WTC11 (cell line): ENCODE results near the gene DPYSL4. TPM values are rescaled to one million over a fixed set of nuclear protein-coding genes. Genes with fewer than 3 reads are reported as not detected.

ENCODE experiments used
- ATAC-seq: fragments of 200-7000 bp; cut with Tn5 transposase; 2 replicates; pipeline ENCODE4 v1.10.0; 2021; ENCODE audit warnings: mild to moderate bottlenecking, moderate library complexity
- CTCF ChIA-PET: fragments of 300-600 bp; sonication (Branson Sonifier 250); formaldehyde crosslinking; loops from one replicate; lab custom pipeline; 2021; ENCODE audit warnings: antibody characterized with exemption; lab: Charles Lee
- POLR2A ChIA-PET: fragments of 350-600 bp; sonication (Branson Sonifier 250); formaldehyde crosslinking; loops from one replicate; lab custom pipeline; 2021; ENCODE audit warnings: antibody characterized with exemption; lab: Charles Lee
- DNase-seq: peaks from one replicate; pipeline ENCODE4 v3.0.0; 2021; ENCODE audit warnings: low spot score
- H3K27ac Mint-ChIP-seq: 2 replicates; pipeline ENCODE4 v1.8.0; 2021; ENCODE audit warnings: mixed read lengths
- H3K27me3 Mint-ChIP-seq: 2 replicates; pipeline ENCODE4 v1.8.0; 2021; ENCODE audit warnings: low read depth, mild to moderate bottlenecking, moderate library complexity, mixed read lengths
- H3K36me3 Mint-ChIP-seq: 2 replicates; pipeline ENCODE4 v1.8.0; 2021; ENCODE audit warnings: mixed read lengths
- H3K4me1 Mint-ChIP-seq: 2 replicates; pipeline ENCODE4 v1.8.0; 2022; ENCODE audit warnings: mixed read lengths
- H3K4me3 Mint-ChIP-seq: 2 replicates; pipeline ENCODE4 v1.8.0; 2021; ENCODE audit warnings: mild to moderate bottlenecking, moderate library complexity, mixed read lengths
- H3K9me3 Mint-ChIP-seq: 2 replicates; pipeline ENCODE4 v1.8.0; 2021; ENCODE audit warnings: mixed read lengths
- ATF3 ChIP-seq: sonication (generic); formaldehyde crosslinking; conservative IDR thresholded peaks from 2 replicates; pipeline ENCODE4 v1.8.1; 2022; ENCODE audit warnings: mild to moderate bottlenecking, missing genetic modification reagents
- E2F4 ChIP-seq: sonication (generic); formaldehyde crosslinking; IDR thresholded peaks from 2 replicates; pipeline ENCODE4 v1.8.1; 2022; ENCODE audit warnings: low read depth, mild to moderate bottlenecking, moderate library complexity, missing genetic modification reagents, borderline replicate concordance
- FOXJ3 ChIP-seq: sonication (generic); formaldehyde crosslinking; IDR thresholded peaks from 2 replicates; pipeline ENCODE4 v1.9.0; 2021; ENCODE audit warnings: missing genetic modification reagents, mild to moderate bottlenecking, borderline replicate concordance
- FOXP1 ChIP-seq: sonication (generic); formaldehyde crosslinking; IDR thresholded peaks from 2 replicates; pipeline ENCODE4 v1.8.0; 2022; ENCODE audit warnings: missing genetic modification reagents, mild to moderate bottlenecking, moderate library complexity, borderline replicate concordance
- GTF2I ChIP-seq: fragments of 250-450 bp; sonication (Bioruptor Pico); conservative IDR thresholded peaks from 2 replicates; pipeline ENCODE4 v1.4.0; 2021; ENCODE audit warnings: mild to moderate bottlenecking
- MYBL2 ChIP-seq: sonication (generic); formaldehyde crosslinking; IDR thresholded peaks from 2 replicates; pipeline ENCODE4 v1.8.1; 2023; ENCODE audit warnings: mild to moderate bottlenecking, moderate library complexity, missing genetic modification reagents
- NFATC4 ChIP-seq: fragments of 250-450 bp; sonication (Bioruptor Pico); IDR thresholded peaks from 2 replicates; pipeline ENCODE4 v1.9.0; 2021; ENCODE audit warnings: mild to moderate bottlenecking
- NFYB ChIP-seq: sonication (generic); formaldehyde crosslinking; conservative IDR thresholded peaks from 2 replicates; pipeline ENCODE4 v1.8.0; 2022; ENCODE audit warnings: low read depth, missing genetic modification reagents
- OVOL2 ChIP-seq: fragments of 250-450 bp; sonication (Bioruptor Pico); IDR thresholded peaks from 2 replicates; pipeline ENCODE4 v1.9.0; 2021; ENCODE audit warnings: mild to moderate bottlenecking, borderline replicate concordance
- SOX15 ChIP-seq: fragments of 250-450 bp; sonication (Bioruptor Pico); IDR thresholded peaks from 2 replicates; pipeline ENCODE4 v1.9.0; 2021; ENCODE audit warnings: mild to moderate bottlenecking
- TCF7 ChIP-seq: sonication (generic); formaldehyde crosslinking; IDR thresholded peaks from 2 replicates; pipeline ENCODE4 v1.8.0; 2022; ENCODE audit warnings: mild to moderate bottlenecking, low read depth, missing genetic modification reagents, moderate library complexity
- TEAD1 ChIP-seq: sonication (generic); formaldehyde crosslinking; IDR thresholded peaks from 2 replicates; pipeline ENCODE4 v1.8.0; 2022; ENCODE audit warnings: mild to moderate bottlenecking, missing genetic modification reagents
- USF1 ChIP-seq: sonication (generic); formaldehyde crosslinking; IDR thresholded peaks from 2 replicates; pipeline ENCODE4 v1.8.0; 2022; ENCODE audit warnings: mild to moderate bottlenecking, missing genetic modification reagents
- total RNA-seq: library from RNA; stranded (reverse); gene quantifications from 3 replicates; pipeline ENCODE4 v1.2.3, GENCODE V29; 2021
- TF ChIP-seq, protein P1 (sequence below): sonication (generic); formaldehyde crosslinking; IDR thresholded peaks from 2 replicates; pipeline ENCODE4 v1.8.1; 2023; ENCODE audit warnings: mild to moderate bottlenecking, missing genetic modification reagents, moderate library complexity
- TF ChIP-seq, protein P2 (sequence below): sonication (generic); formaldehyde crosslinking; IDR thresholded peaks from 2 replicates; pipeline ENCODE4 v1.8.0; 2023; ENCODE audit warnings: mild to moderate bottlenecking, missing genetic modification reagents
- TF ChIP-seq, protein P3 (sequence below): sonication (generic); formaldehyde crosslinking; conservative IDR thresholded peaks from 2 replicates; pipeline ENCODE4 v1.8.1; 2023; ENCODE audit warnings: mild to moderate bottlenecking, low read depth, missing genetic modification reagents, moderate library complexity
- TF ChIP-seq, protein P4 (sequence below): sonication (generic); formaldehyde crosslinking; IDR thresholded peaks from 2 replicates; pipeline ENCODE4 v1.8.1; 2022; ENCODE audit warnings: missing genetic modification reagents, borderline replicate concordance

The DPYSL4 gene
- total RNA-seq, 1 experiment from 2014 or later: 17.0 TPM

- TF ChIP-seq USF1 (CRISPR knock-in tag) (no peak), TEAD1 (CRISPR knock-in tag) (no peak), FOXP1 (no peak), OVOL2 (CRISPR knock-in tag) (no peak), GTF2I (no peak)
- TF ChIP-seq, protein P1, sequence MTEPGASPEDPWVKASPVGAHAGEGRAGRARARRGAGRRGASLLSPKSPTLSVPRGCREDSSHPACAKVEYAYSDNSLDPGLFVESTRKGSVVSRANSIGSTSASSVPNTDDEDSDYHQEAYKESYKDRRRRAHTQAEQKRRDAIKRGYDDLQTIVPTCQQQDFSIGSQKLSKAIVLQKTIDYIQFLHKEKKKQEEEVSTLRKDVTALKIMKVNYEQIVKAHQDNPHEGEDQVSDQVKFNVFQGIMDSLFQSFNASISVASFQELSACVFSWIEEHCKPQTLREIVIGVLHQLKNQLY (CRISPR knock-in tag): no peak
- TF ChIP-seq, protein P2, sequence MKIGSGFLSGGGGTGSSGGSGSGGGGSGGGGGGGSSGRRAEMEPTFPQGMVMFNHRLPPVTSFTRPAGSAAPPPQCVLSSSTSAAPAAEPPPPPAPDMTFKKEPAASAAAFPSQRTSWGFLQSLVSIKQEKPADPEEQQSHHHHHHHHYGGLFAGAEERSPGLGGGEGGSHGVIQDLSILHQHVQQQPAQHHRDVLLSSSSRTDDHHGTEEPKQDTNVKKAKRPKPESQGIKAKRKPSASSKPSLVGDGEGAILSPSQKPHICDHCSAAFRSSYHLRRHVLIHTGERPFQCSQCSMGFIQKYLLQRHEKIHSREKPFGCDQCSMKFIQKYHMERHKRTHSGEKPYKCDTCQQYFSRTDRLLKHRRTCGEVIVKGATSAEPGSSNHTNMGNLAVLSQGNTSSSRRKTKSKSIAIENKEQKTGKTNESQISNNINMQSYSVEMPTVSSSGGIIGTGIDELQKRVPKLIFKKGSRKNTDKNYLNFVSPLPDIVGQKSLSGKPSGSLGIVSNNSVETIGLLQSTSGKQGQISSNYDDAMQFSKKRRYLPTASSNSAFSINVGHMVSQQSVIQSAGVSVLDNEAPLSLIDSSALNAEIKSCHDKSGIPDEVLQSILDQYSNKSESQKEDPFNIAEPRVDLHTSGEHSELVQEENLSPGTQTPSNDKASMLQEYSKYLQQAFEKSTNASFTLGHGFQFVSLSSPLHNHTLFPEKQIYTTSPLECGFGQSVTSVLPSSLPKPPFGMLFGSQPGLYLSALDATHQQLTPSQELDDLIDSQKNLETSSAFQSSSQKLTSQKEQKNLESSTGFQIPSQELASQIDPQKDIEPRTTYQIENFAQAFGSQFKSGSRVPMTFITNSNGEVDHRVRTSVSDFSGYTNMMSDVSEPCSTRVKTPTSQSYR (CRISPR knock-in tag): no peak
Measured at GRCh38 chr10:132166216-132166950, 20.4 kb upstream of the DPYSL4 start (continued).

GRCh38 chr10:132167041-132167674 is 19.6 kb upstream of the DPYSL4 start:
- ATAC-seq (no peak), DNase-seq (peak; percentile 7)
- ChIA-PET POLR2A (no interaction called here), CTCF (no interaction called here)
- Mint-ChIP-seq H3K36me3 (no peaks in the 10 kb centered on the region), H3K4me3 (no peak overlapping the region), H3K27me3 (no peaks in the 10 kb centered on the region), H3K4me1 (peaks cover 13% of the 10 kb centered on the region), H3K27ac (no peak overlapping the region), H3K9me3 (no peaks in the 10 kb centered on the region)
- TF ChIP-seq MYBL2 (CRISPR knock-in tag) (no peak), TCF7 (no peak), SOX15 (no peak), NFATC4 (no peak), E2F4 (CRISPR knock-in tag) (no peak), ATF3 (CRISPR knock-in tag) (no peak), FOXJ3 (CRISPR knock-in tag) (no peak), NFYB (no peak)
- TF ChIP-seq, protein P3, sequence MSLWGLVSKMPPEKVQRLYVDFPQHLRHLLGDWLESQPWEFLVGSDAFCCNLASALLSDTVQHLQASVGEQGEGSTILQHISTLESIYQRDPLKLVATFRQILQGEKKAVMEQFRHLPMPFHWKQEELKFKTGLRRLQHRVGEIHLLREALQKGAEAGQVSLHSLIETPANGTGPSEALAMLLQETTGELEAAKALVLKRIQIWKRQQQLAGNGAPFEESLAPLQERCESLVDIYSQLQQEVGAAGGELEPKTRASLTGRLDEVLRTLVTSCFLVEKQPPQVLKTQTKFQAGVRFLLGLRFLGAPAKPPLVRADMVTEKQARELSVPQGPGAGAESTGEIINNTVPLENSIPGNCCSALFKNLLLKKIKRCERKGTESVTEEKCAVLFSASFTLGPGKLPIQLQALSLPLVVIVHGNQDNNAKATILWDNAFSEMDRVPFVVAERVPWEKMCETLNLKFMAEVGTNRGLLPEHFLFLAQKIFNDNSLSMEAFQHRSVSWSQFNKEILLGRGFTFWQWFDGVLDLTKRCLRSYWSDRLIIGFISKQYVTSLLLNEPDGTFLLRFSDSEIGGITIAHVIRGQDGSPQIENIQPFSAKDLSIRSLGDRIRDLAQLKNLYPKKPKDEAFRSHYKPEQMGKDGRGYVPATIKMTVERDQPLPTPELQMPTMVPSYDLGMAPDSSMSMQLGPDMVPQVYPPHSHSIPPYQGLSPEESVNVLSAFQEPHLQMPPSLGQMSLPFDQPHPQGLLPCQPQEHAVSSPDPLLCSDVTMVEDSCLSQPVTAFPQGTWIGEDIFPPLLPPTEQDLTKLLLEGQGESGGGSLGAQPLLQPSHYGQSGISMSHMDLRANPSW (CRISPR knock-in tag): no peak
- TF ChIP-seq, protein P4, sequence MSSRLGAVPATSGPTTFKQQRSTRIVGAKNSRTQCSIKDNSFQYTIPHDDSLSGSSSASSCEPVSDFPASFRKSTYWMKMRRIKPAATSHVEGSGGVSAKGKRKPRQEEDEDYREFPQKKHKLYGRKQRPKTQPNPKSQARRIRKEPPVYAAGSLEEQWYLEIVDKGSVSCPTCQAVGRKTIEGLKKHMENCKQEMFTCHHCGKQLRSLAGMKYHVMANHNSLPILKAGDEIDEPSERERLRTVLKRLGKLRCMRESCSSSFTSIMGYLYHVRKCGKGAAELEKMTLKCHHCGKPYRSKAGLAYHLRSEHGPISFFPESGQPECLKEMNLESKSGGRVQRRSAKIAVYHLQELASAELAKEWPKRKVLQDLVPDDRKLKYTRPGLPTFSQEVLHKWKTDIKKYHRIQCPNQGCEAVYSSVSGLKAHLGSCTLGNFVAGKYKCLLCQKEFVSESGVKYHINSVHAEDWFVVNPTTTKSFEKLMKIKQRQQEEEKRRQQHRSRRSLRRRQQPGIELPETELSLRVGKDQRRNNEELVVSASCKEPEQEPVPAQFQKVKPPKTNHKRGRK (CRISPR knock-in tag): no peak
